WTC11 (cell line): ENCODE measurements around the gene MYOG.

ENCODE experiments used
- CTCF ChIP-seq: fragments of 200-600 bp; IDR thresholded peaks from 2 replicates; pipeline ENCODE4 v1.8.0; 2022; ENCODE audit warnings: antibody characterized with exemption
- ELF4 ChIP-seq: sonication (generic); formaldehyde crosslinking; IDR thresholded peaks from 2 replicates; pipeline ENCODE4 v1.8.1; 2022; ENCODE audit warnings: low read depth, mild to moderate bottlenecking, moderate library complexity, missing genetic modification reagents
- HMGXB4 ChIP-seq: sonication (generic); formaldehyde crosslinking; IDR thresholded peaks from 2 replicates; pipeline ENCODE4 v1.8.1; 2023; ENCODE audit warnings: mild to moderate bottlenecking, moderate library complexity, missing genetic modification reagents
- IRF1 ChIP-seq: sonication (generic); formaldehyde crosslinking; IDR thresholded peaks from 2 replicates; pipeline ENCODE4 v1.8.0; 2023; ENCODE audit warnings: missing genetic modification reagents
- MLX ChIP-seq: sonication (generic); formaldehyde crosslinking; IDR thresholded peaks from 2 replicates; pipeline ENCODE4 v1.8.1; 2023; ENCODE audit warnings: mild to moderate bottlenecking, missing genetic modification reagents, moderate library complexity
- USF2 ChIP-seq: sonication (generic); formaldehyde crosslinking; IDR thresholded peaks from 2 replicates; pipeline ENCODE4 v1.8.1; 2023; ENCODE audit warnings: mild to moderate bottlenecking, missing genetic modification reagents, moderate library complexity
- ZNF396 ChIP-seq: fragments of 250-450 bp; sonication (Bioruptor Pico); IDR thresholded peaks from 2 replicates; pipeline ENCODE4 v1.8.0; 2021; ENCODE audit warnings: mild to moderate bottlenecking, moderate library complexity, borderline replicate concordance
- ZNF512 ChIP-seq: sonication (generic); formaldehyde crosslinking; IDR thresholded peaks from 2 replicates; pipeline ENCODE4 v1.8.1; 2022; ENCODE audit warnings: missing genetic modification reagents, borderline replicate concordance

GRCh38 chr1:203114202-203114601 is 28.4 kb upstream of the MYOG start:
- TF ChIP-seq USF2 (no peak), CTCF (no peak), ZNF396 (no peak), ELF4 (CRISPR knock-in tag) (no peak), HMGXB4 (no peak), IRF1 (CRISPR knock-in tag) (no peak), MLX (CRISPR knock-in tag) (no peak), ZNF512 (CRISPR knock-in tag) (no peak)
